Measurements from ENCODE around the gene NBPF11.
"Not testable (repeated sequence)": the region's sequence is repeated elsewhere in the genome, so short reads cannot be mapped to it uniquely, and the experiment has no call there.

The NBPF11 gene

GRCh38 chr1:148161053-148161901 is 9.2 kb upstream of the NBPF11 start:
- Histone ChIP-seq H3K9ac (ENCODE audit: low read depth, low read length) (no peak overlapping the region), H3K27ac (ENCODE audit: low read depth, low read length) (no peak overlapping the region), H3K9me3 (ENCODE audit: control insufficient read depth, insufficient read depth, low read length) (no peaks in the 10 kb centered on the region), H3K4me1 (ENCODE audit: control insufficient read depth, insufficient read depth, low read length) (peaks cover 2% of the 10 kb centered on the region; the same call in 1 of the 2 replicates), H3K27me3 (ENCODE audit: control insufficient read depth, insufficient read depth, low read length) (no peaks in the 10 kb centered on the region), H3K4me3 (ENCODE audit: low read depth, low read length) (no peak overlapping the region), H3K36me3 (ENCODE audit: control insufficient read depth, insufficient read depth, low read length) (no peaks in the 10 kb centered on the region)

GRCh38 chr1:148160343-148161052 is 8.4 kb upstream of the NBPF11 start:
- Histone ChIP-seq H3K36me3 (ENCODE audit: control insufficient read depth, insufficient read depth, low read length) (no peaks in the 10 kb centered on the region), H3K4me3 (ENCODE audit: low read depth, low read length) (no peak overlapping the region), H3K9me3 (ENCODE audit: control insufficient read depth, insufficient read depth, low read length) (no peaks in the 10 kb centered on the region), H3K27ac (ENCODE audit: low read depth, low read length) (no peak overlapping the region), H3K27me3 (ENCODE audit: control insufficient read depth, insufficient read depth, low read length) (no peaks in the 10 kb centered on the region), H3K4me1 (ENCODE audit: control insufficient read depth, insufficient read depth, low read length) (no peaks in the 10 kb centered on the region; the same call in 1 of the 2 replicates), H3K9ac (ENCODE audit: low read depth, low read length) (no peak overlapping the region)

DNA sequence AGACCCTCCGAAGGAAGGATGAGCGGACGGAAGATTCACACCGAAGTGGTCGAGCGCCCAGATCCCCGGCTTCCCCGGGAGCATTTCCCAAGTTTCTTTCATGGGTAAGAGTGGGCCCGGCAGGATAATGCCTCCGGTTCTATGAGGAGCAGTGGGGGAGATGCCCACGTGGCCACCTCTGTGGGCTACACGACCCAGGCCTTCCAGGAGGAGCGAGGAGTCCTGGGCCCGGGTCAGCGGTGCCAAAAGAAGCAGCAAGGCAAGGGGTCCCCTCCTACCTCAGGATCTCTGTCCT is 7.9 kb upstream of the NBPF11 start:
- Histone ChIP-seq H3K27me3 (ENCODE audit: control insufficient read depth, insufficient read depth, low read length) (no peaks in the 10 kb centered on the region), H3K36me3 (ENCODE audit: control insufficient read depth, insufficient read depth, low read length) (no peaks in the 10 kb centered on the region), H3K9me3 (ENCODE audit: control insufficient read depth, insufficient read depth, low read length) (no peaks in the 10 kb centered on the region), H3K27ac (ENCODE audit: low read depth, low read length) (no peak overlapping the region), H3K4me1 (ENCODE audit: control insufficient read depth, insufficient read depth, low read length) (no peaks in the 10 kb centered on the region; the same call in 1 of the 2 replicates), H3K4me3 (ENCODE audit: low read depth, low read length) (no peak overlapping the region), H3K9ac (ENCODE audit: low read depth, low read length) (no peak overlapping the region)

- Histone ChIP-seq H3K4me3 (ENCODE audit: low read depth, low read length) (no peak overlapping the region), H3K27ac (ENCODE audit: low read depth, low read length) (no peak overlapping the region), H3K36me3 (ENCODE audit: control insufficient read depth, insufficient read depth, low read length) (no peaks in the 10 kb centered on the region), H3K27me3 (ENCODE audit: control insufficient read depth, insufficient read depth, low read length) (no peaks in the 10 kb centered on the region), H3K9me3 (ENCODE audit: control insufficient read depth, insufficient read depth, low read length) (no peaks in the 10 kb centered on the region), H3K9ac (ENCODE audit: low read depth, low read length) (no peak overlapping the region), H3K4me1 (ENCODE audit: control insufficient read depth, insufficient read depth, low read length) (no peaks in the 10 kb centered on the region; the same call in 1 of the 2 replicates)
Measured at GRCh38 chr1:148158341-148159003, 6.4 kb upstream of the NBPF11 start.

GRCh38 chr1:148157803-148158202 is 5.7 kb upstream of the NBPF11 start:
- H3K27ac ChIP-seq (ENCODE audit: low read depth, low read length); H3K9me3 ChIP-seq (ENCODE audit: control insufficient read depth, insufficient read depth, low read length); H3K4me3 ChIP-seq (ENCODE audit: low read depth, low read length); H3K4me1 ChIP-seq (ENCODE audit: control insufficient read depth, insufficient read depth, low read length); H3K27me3 ChIP-seq (ENCODE audit: control insufficient read depth, insufficient read depth, low read length); H3K36me3 ChIP-seq (ENCODE audit: control insufficient read depth, insufficient read depth, low read length); H3K9ac ChIP-seq (ENCODE audit: low read depth, low read length): not testable (repeated sequence)

- not testable (repeated sequence) for H3K4me3 ChIP-seq (ENCODE audit: low read depth, low read length); H3K9me3 ChIP-seq (ENCODE audit: control insufficient read depth, insufficient read depth, low read length); H3K4me1 ChIP-seq (ENCODE audit: control insufficient read depth, insufficient read depth, low read length); H3K27ac ChIP-seq (ENCODE audit: low read depth, low read length); H3K27me3 ChIP-seq (ENCODE audit: control insufficient read depth, insufficient read depth, low read length); H3K36me3 ChIP-seq (ENCODE audit: control insufficient read depth, insufficient read depth, low read length); H3K9ac ChIP-seq (ENCODE audit: low read depth, low read length)
Measured at GRCh38 chr1:148155494-148156275, 3.6 kb upstream of the NBPF11 start.

DNA sequence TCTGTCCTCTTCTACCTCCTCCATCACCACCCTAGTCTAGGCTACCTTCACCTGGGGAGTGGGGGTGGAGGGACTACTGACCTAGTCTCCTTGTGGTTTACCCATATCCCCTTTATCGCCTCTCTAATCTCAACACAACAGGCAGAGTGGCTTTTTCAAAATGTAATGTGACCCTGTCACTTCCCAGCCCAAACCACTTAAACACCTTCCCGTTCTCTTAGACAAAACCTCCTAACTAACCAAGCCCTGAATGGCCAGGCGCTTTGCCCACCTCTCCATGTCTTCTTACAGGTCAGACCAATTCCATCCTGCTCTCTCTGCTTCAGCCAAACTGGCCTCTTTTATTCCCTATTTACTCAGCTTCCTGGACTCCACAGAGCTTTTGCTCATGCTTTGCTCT is 714 bp upstream of the NBPF11 start:
- H3K27ac ChIP-seq (ENCODE audit: low read depth, low read length); H3K27me3 ChIP-seq (ENCODE audit: control insufficient read depth, insufficient read depth, low read length): not testable (repeated sequence)

GRCh38 chr1:148151371-148151819 is 686 bp downstream of the NBPF11 start:
- peak overlapping the region; percentile 74 for H3K4me3 ChIP-seq (ENCODE audit: low read depth, low read length)
- H3K27me3 ChIP-seq (ENCODE audit: control insufficient read depth, insufficient read depth, low read length), result not testable (repeated sequence)
- peak overlapping the region; percentile 83 for H3K27ac ChIP-seq (ENCODE audit: low read depth, low read length)

More for the DNA sequence above, 714 bp upstream of the NBPF11 start:
- not testable (repeated sequence) for H3K36me3 ChIP-seq (ENCODE audit: control insufficient read depth, insufficient read depth, low read length); H3K4me3 ChIP-seq (ENCODE audit: low read depth, low read length); H3K9me3 ChIP-seq (ENCODE audit: control insufficient read depth, insufficient read depth, low read length); H3K9ac ChIP-seq (ENCODE audit: low read depth, low read length); H3K4me1 ChIP-seq (ENCODE audit: control insufficient read depth, insufficient read depth, low read length)

GRCh38 chr1:148150945-148151344 is 1.1 kb downstream of the NBPF11 start:
- not testable (repeated sequence) for H3K36me3 ChIP-seq (ENCODE audit: control insufficient read depth, insufficient read depth, low read length); H3K27me3 ChIP-seq (ENCODE audit: control insufficient read depth, insufficient read depth, low read length); H3K27ac ChIP-seq (ENCODE audit: low read depth, low read length); H3K4me1 ChIP-seq (ENCODE audit: control insufficient read depth, insufficient read depth, low read length); H3K9ac ChIP-seq (ENCODE audit: low read depth, low read length); H3K9me3 ChIP-seq (ENCODE audit: control insufficient read depth, insufficient read depth, low read length)
- H3K4me3 ChIP-seq (ENCODE audit: low read depth, low read length), result peak overlapping the region; percentile 74

More at GRCh38 chr1:148151371-148151819, 686 bp downstream of the NBPF11 start:
- not testable (repeated sequence) for H3K9ac ChIP-seq (ENCODE audit: low read depth, low read length); H3K9me3 ChIP-seq (ENCODE audit: control insufficient read depth, insufficient read depth, low read length); H3K36me3 ChIP-seq (ENCODE audit: control insufficient read depth, insufficient read depth, low read length); H3K4me1 ChIP-seq (ENCODE audit: control insufficient read depth, insufficient read depth, low read length)

GRCh38 chr1:148150014-148150413 is 2.1 kb downstream of the NBPF11 start:
- H3K27ac ChIP-seq (ENCODE audit: low read depth, low read length); H3K27me3 ChIP-seq (ENCODE audit: control insufficient read depth, insufficient read depth, low read length); H3K4me3 ChIP-seq (ENCODE audit: low read depth, low read length); H3K36me3 ChIP-seq (ENCODE audit: control insufficient read depth, insufficient read depth, low read length); H3K9me3 ChIP-seq (ENCODE audit: control insufficient read depth, insufficient read depth, low read length); H3K4me1 ChIP-seq (ENCODE audit: control insufficient read depth, insufficient read depth, low read length); H3K9ac ChIP-seq (ENCODE audit: low read depth, low read length): not testable (repeated sequence)

Data from HUES48 (cell line).